PC-3 (cell line): ENCODE measurements around the gene DNAH9.

Experiments used
- EZH2 ChIP-seq: fragments of 300-600 bp; sonication (generic); IDR thresholded peaks from one replicate; pipeline ENCODE4 v1.6.1; 2017; ENCODE audit warnings: antibody characterized with exemption, mild to moderate bottlenecking, low read length; ENCODE audit not compliant: unreplicated experiment
- TF ChIP-seq, protein P1 (sequence below): fragments of 300-600 bp; sonication (generic); conservative IDR thresholded peaks from 2 replicates; pipeline ENCODE4 v1.5.1; 2017; ENCODE audit warnings: antibody characterized with exemption, low read depth, mild to moderate bottlenecking, low read length

DNA sequence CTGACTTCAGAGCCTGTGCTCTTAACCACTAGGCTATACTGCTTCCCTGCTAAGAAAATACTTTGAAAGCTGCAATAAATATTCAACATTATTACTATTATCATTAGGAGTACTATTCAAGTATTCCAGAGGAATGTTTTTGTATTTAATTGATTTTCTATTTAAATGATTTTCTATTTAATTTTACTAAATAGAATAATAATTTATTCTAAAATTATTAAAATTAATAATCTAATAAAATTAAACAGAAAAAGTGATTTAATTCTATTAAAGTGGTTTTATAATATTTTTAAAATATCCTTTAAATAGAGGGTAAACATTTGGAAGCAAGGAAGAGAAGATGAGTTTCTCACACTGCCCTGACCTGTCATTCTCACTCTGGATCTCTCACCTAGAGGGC, 173.8 kb downstream of the DNAH9 start:
- TF ChIP-seq, protein P1, sequence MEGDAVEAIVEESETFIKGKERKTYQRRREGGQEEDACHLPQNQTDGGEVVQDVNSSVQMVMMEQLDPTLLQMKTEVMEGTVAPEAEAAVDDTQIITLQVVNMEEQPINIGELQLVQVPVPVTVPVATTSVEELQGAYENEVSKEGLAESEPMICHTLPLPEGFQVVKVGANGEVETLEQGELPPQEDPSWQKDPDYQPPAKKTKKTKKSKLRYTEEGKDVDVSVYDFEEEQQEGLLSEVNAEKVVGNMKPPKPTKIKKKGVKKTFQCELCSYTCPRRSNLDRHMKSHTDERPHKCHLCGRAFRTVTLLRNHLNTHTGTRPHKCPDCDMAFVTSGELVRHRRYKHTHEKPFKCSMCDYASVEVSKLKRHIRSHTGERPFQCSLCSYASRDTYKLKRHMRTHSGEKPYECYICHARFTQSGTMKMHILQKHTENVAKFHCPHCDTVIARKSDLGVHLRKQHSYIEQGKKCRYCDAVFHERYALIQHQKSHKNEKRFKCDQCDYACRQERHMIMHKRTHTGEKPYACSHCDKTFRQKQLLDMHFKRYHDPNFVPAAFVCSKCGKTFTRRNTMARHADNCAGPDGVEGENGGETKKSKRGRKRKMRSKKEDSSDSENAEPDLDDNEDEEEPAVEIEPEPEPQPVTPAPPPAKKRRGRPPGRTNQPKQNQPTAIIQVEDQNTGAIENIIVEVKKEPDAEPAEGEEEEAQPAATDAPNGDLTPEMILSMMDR = no peak
- no peak for TF ChIP-seq EZH2
